HS-27A (cell line): ENCODE results near the gene CD33.
"Not testable (repeated sequence)": the region's sequence is repeated elsewhere in the genome, so short reads cannot be mapped to it uniquely, and the experiment has no call there.

Source experiments
- DNase-seq: peaks from one replicate; pipeline ENCODE4 v3.0.0-alpha.2; 2012; ENCODE audit warnings: low read depth, missing footprints

CD33 gene

GRCh38 chr19:51224898-51225393 is at the start of gene CD33:
CD33 (plus strand) TSS chr19:51225080; CDS start chr19:51225119, 39 bp downstream.
- DNase-seq, result not testable (repeated sequence)

GRCh38 chr19:51179256-51179655 is 45.6 kb upstream of the CD33 start:
- DNase-seq, result no peak

- no peak for DNase-seq
Observed at GRCh38 chr19:51181377-51181912, 43.4 kb upstream of the CD33 start.

GRCh38 chr19:51181913-51182419 is 42.9 kb upstream of the CD33 start:
- no peak for DNase-seq

- DNase-seq, result no peak
Observed at GRCh38 chr19:51183629-51184028, 41.3 kb upstream of the CD33 start.

- no peak for DNase-seq
Observed at GRCh38 chr19:51185069-51185867, 39.6 kb upstream of the CD33 start.

GRCh38 chr19:51185868-51186215 is 39.0 kb upstream of the CD33 start:
- no peak for DNase-seq

GRCh38 chr19:51186323-51186722 is 38.6 kb upstream of the CD33 start:
- DNase-seq, result no peak

- DNase-seq, result no peak
Observed at GRCh38 chr19:51187395-51188226, 37.3 kb upstream of the CD33 start.

GRCh38 chr19:51188227-51188559 is 36.7 kb upstream of the CD33 start:
- DNase-seq, result no peak

GRCh38 chr19:51192689-51193088 is 32.2 kb upstream of the CD33 start:
- no peak for DNase-seq

- DNase-seq, result no peak
Observed at GRCh38 chr19:51194527-51195315, 30.2 kb upstream of the CD33 start.

- DNase-seq, result no peak
Observed at GRCh38 chr19:51195316-51195586, 29.6 kb upstream of the CD33 start.

GRCh38 chr19:51195616-51196015 is 29.3 kb upstream of the CD33 start:
- DNase-seq, result no peak

GRCh38 chr19:51196181-51196580 is 28.7 kb upstream of the CD33 start:
- DNase-seq, result no peak

- DNase-seq, result no peak
Observed at GRCh38 chr19:51198641-51199040, 26.2 kb upstream of the CD33 start.

- DNase-seq, result no peak
Observed at GRCh38 chr19:51200071-51200666, 24.7 kb upstream of the CD33 start.

GRCh38 chr19:51201712-51202111 is 23.2 kb upstream of the CD33 start:
- no peak for DNase-seq

- DNase-seq, result no peak
Observed at GRCh38 chr19:51203916-51204315, 21.0 kb upstream of the CD33 start.

- no peak for DNase-seq
Observed at GRCh38 chr19:51204321-51204720, 20.6 kb upstream of the CD33 start.

GRCh38 chr19:51207747-51208146 is 17.1 kb upstream of the CD33 start:
- no peak for DNase-seq
